H1 (cell line): ENCODE results near the gene STYK1. TPM values are rescaled to one million over a fixed set of nuclear protein-coding genes. Genes with fewer than 3 reads are reported as not detected.
A peak's percentile ranks its signal among the peaks of the same experiment; 100 is the strongest.

Experiments
- CTCF ChIA-PET: fragments of 300-600 bp; sonication (Branson Sonifier 250); formaldehyde crosslinking; loops from one replicate; lab custom pipeline; 2021; ENCODE audit not compliant: partially characterized antibody; lab: Charles Lee
- POLR2A ChIA-PET: fragments of 300-600 bp; sonication (Branson Sonifier 250); formaldehyde crosslinking; loops from one replicate; lab custom pipeline; 2021; ENCODE audit warnings: inconsistent platforms; ENCODE audit not compliant: partially characterized antibody; lab: Charles Lee
- DNase-seq, 2 experiments: peaks; one replicate each; pipeline versions ENCODE4 v3.0.0 to v3.0.0-alpha.2; 2010 to 2022; ENCODE audit warnings: low spot score in 2 of 2, low read depth in 1 of 2, mixed read lengths in 1 of 2
- FAIRE-seq: peaks from 2 replicates; lab custom pipeline; 2011; peaks lifted over from hg19 to GRCh38; lab: Jason Lieb, UNC
- H2AFZ ChIP-seq: 2 replicates; pipeline ENCODE4 v1.8.1; 2012; ENCODE audit warnings: low read length, inconsistent platforms
- H2AK5ac ChIP-seq: 2 replicates; pipeline ENCODE4 v1.6.1; 2013; ENCODE audit warnings: low read depth, low read length
- H2BK120ac ChIP-seq: replicated peaks from 2 replicates; pipeline ENCODE3; 2013; ENCODE audit warnings: low read depth, low read length, inconsistent platforms
- H2BK12ac ChIP-seq: 2 replicates; pipeline ENCODE4 v1.6.1; 2013; ENCODE audit warnings: low read depth, low read length
- H2BK15ac ChIP-seq: 2 replicates; pipeline ENCODE4 v1.6.1; 2013; ENCODE audit warnings: low read length
- H2BK20ac ChIP-seq: 2 replicates; pipeline ENCODE4 v1.6.1; 2013; ENCODE audit warnings: low read length
- H2BK5ac ChIP-seq: 2 replicates; pipeline ENCODE4 v1.6.1; 2013; ENCODE audit warnings: low read depth, low read length
- H3K14ac ChIP-seq: 2 replicates; pipeline ENCODE4 v1.6.1; 2013; ENCODE audit warnings: inconsistent platforms; ENCODE audit not compliant: insufficient read length
- H3K18ac ChIP-seq: 2 replicates; pipeline ENCODE4 v1.6.1; 2013; ENCODE audit warnings: low read length; ENCODE audit errors: extremely low read depth
- H3K23ac ChIP-seq: 2 replicates; pipeline ENCODE4 v1.6.1; 2013; ENCODE audit warnings: inconsistent platforms; ENCODE audit not compliant: insufficient read length
- H3K23me2 ChIP-seq: 2 replicates; pipeline ENCODE4 v1.6.1; 2013; ENCODE audit warnings: low read depth, low read length
- H3K27ac ChIP-seq: 2 replicates; pipeline ENCODE4 v1.6.1; 2011; ENCODE audit warnings: low read depth, low read length, inconsistent platforms
- H3K27me3 ChIP-seq, 4 experiments: replicated peaks in 1 of 4; 1 replicate in 1 of 4; 2 replicates in 3 of 4; pipeline versions ENCODE4 v1.6.1 to v1.8.1; 2011 to 2013; ENCODE audit warnings: low read length in 3 of 4, mild to moderate bottlenecking in 3 of 4, inconsistent platforms in 2 of 4, mixed read lengths in 2 of 4, moderate library complexity in 1 of 4; ENCODE audit not compliant: control insufficient read depth in 3 of 4, insufficient read depth in 3 of 4; ENCODE audit errors: extremely low read depth in 1 of 4
- H3K36me3 ChIP-seq, 4 experiments: 2 replicates each; pipeline versions ENCODE4 v1.6.1 to v1.8.1; 2011 to 2013; ENCODE audit warnings: mild to moderate bottlenecking in 4 of 4, low read length in 3 of 4, moderate library complexity in 2 of 4, control low read depth in 1 of 4, inconsistent platforms in 1 of 4; ENCODE audit not compliant: insufficient read depth in 4 of 4, control insufficient read depth in 2 of 4
- H3K4ac ChIP-seq: replicated peaks from 2 replicates; pipeline ENCODE3; 2013; ENCODE audit warnings: low read length, low read depth, mixed read lengths, inconsistent platforms; ENCODE audit not compliant: insufficient read length
- H3K4me1 ChIP-seq, 4 experiments: replicated peaks in 1 of 4; 1 replicate in 1 of 4; 2 replicates in 3 of 4; pipeline versions ENCODE4 v1.6.1 to v1.8.1; 2011 to 2013; ENCODE audit warnings: low read length in 3 of 4, inconsistent platforms in 2 of 4, mixed read lengths in 1 of 4; ENCODE audit not compliant: insufficient read depth in 4 of 4, control insufficient read depth in 3 of 4
- H3K4me2 ChIP-seq, 2 experiments: 2 replicates each; pipeline versions ENCODE4 v1.6.1 to v1.8.1; 2011 to 2013; ENCODE audit warnings: low read depth in 2 of 2, low read length in 2 of 2, control low read depth in 1 of 2, inconsistent platforms in 1 of 2, mild to moderate bottlenecking in 1 of 2; ENCODE audit not compliant: insufficient read depth in 1 of 2
- H3K4me3 ChIP-seq, 4 experiments: fragments of 200-600, 300-600 bp in 1 of 4; sonication (generic), shearing (Covaris generic), sonication (Bioruptor Twin) in 1 of 4; 2 replicates each; pipeline versions ENCODE4 v1.5.1 to v1.8.1; 2011 to 2016; ENCODE audit warnings: low read length in 4 of 4, low read depth in 3 of 4, control low read depth in 2 of 4, inconsistent platforms in 2 of 4, mild to moderate bottlenecking in 2 of 4, mixed read lengths in 1 of 4, moderate library complexity in 1 of 4; ENCODE audit not compliant: insufficient read depth in 2 of 4; ENCODE audit errors: extremely low read depth in 1 of 4
- H3K56ac ChIP-seq: replicated peaks from 2 replicates; pipeline ENCODE3; 2013; ENCODE audit warnings: low read depth, mild to moderate bottlenecking, mixed read lengths, low read length, inconsistent platforms; ENCODE audit not compliant: insufficient read length
- H3K79me1 ChIP-seq: 2 replicates; pipeline ENCODE4 v1.6.1; 2013; ENCODE audit warnings: low read depth, low read length, control low read depth
- H3K79me2 ChIP-seq, 2 experiments: 2 replicates each; pipeline versions ENCODE4 v1.6.1 to v1.8.1; 2012 to 2013; ENCODE audit warnings: low read length in 2 of 2, mild to moderate bottlenecking in 2 of 2, inconsistent platforms in 1 of 2; ENCODE audit not compliant: insufficient read depth in 2 of 2, control insufficient read depth in 1 of 2
- H3K9ac ChIP-seq, 4 experiments: replicated peaks in 1 of 4; 1 replicate in 1 of 4; 2 replicates in 3 of 4; pipeline versions ENCODE4 v1.6.1 to v1.8.1; 2011 to 2013; ENCODE audit warnings: low read depth in 3 of 4, low read length in 3 of 4, control low read depth in 2 of 4, mild to moderate bottlenecking in 2 of 4, moderate library complexity in 2 of 4, inconsistent platforms in 1 of 4; ENCODE audit errors: extremely low read depth in 1 of 4
- H3K9me3 ChIP-seq, 2 experiments: 2 replicates each; pipeline versions ENCODE4 v1.6.1 to v1.8.1; 2012 to 2013; ENCODE audit warnings: mild to moderate bottlenecking in 2 of 2, moderate library complexity in 2 of 2, control low read depth in 1 of 2, inconsistent platforms in 1 of 2, low read depth in 1 of 2, low read length in 1 of 2, mixed read lengths in 1 of 2; ENCODE audit not compliant: insufficient read depth in 2 of 2
- H4K20me1 ChIP-seq, 2 experiments: replicated peaks in 1 of 2; 2 replicates each; pipeline versions ENCODE3 to v1.8.1; 2011 to 2013; ENCODE audit warnings: inconsistent platforms in 2 of 2, low read length in 2 of 2, mild to moderate bottlenecking in 1 of 2; ENCODE audit not compliant: insufficient read depth in 2 of 2, control insufficient read depth in 1 of 2
- H4K5ac ChIP-seq: 2 replicates; pipeline ENCODE4 v1.6.1; 2013; ENCODE audit warnings: low read length, low read depth, mixed read lengths, inconsistent platforms; ENCODE audit not compliant: insufficient read length
- H4K8ac ChIP-seq: 2 replicates; pipeline ENCODE4 v1.8.0; 2013; ENCODE audit warnings: mild to moderate bottlenecking, moderate library complexity, low read length, inconsistent platforms; ENCODE audit not compliant: insufficient read depth; ENCODE audit errors: extremely low read depth
- H4K91ac ChIP-seq: replicated peaks from 2 replicates; pipeline ENCODE3; 2013; ENCODE audit warnings: low read length, mixed read lengths, inconsistent platforms; ENCODE audit not compliant: insufficient read length
- EP300 ChIP-seq, 2 experiments: IDR thresholded peaks; 1 replicate in 1 of 2; 2 replicates in 1 of 2; pipeline ENCODE4 v1.6.1; 2011 to 2012; ENCODE audit warnings: low read depth in 2 of 2, low read length in 2 of 2, mild to moderate bottlenecking in 2 of 2, borderline replicate concordance in 1 of 2, inconsistent platforms in 1 of 2, moderate library complexity in 1 of 2
- KDM4A ChIP-seq: IDR thresholded peaks from one replicate; pipeline ENCODE4 v1.7.1; 2012; ENCODE audit warnings: low read depth, mild to moderate bottlenecking, moderate library complexity, low read length, inconsistent platforms; ENCODE audit not compliant: severe bottlenecking
- RBBP5 ChIP-seq: IDR thresholded peaks from 2 replicates; pipeline ENCODE4 v1.7.1; 2012; ENCODE audit warnings: low read depth, mild to moderate bottlenecking, inconsistent platforms, low read length, moderate library complexity, borderline replicate concordance
- SP2 ChIP-seq: IDR thresholded peaks from 2 replicates; pipeline ENCODE4 v1.6.1; 2012; ENCODE audit warnings: mild to moderate bottlenecking, low read length, inconsistent platforms
- TBP ChIP-seq: IDR thresholded peaks from 2 replicates; pipeline ENCODE4 v1.6.1; 2011; ENCODE audit warnings: low read depth, low read length, improper control_type of control experiment
- USF2 ChIP-seq: IDR thresholded peaks from 2 replicates; pipeline ENCODE4 v1.6.1; 2011; ENCODE audit warnings: low read length, improper control_type of control experiment
- YY1 ChIP-seq: IDR thresholded peaks from 2 replicates; pipeline ENCODE4 v1.6.1; 2011; ENCODE audit warnings: low read depth, mild to moderate bottlenecking, low read length
- WGBS, 2 experiments: shearing (Covaris generic) in 1 of 2; methylation state at CpG; one replicate each; pipeline versions ENCODE4 v1.1.6 to v1.1.7; 2013 to 2015; ENCODE audit warnings: low lambda C conversion rate in 2 of 2, mixed read lengths in 2 of 2, inconsistent platforms in 1 of 2, low coverage in 1 of 2, missing lambda C conversion rate in 1 of 2; ENCODE audit not compliant: insufficient replicate concordance in 2 of 2, insufficient coverage in 1 of 2, insufficient read length in 1 of 2; ENCODE audit errors: extremely low coverage in 1 of 2, missing lambda C conversion rate in 1 of 2; 5-methylcytosine and 5-hydroxymethylcytosine counted together
- polyA plus RNA-seq, 7 experiments: library from polyadenylated mRNA; depleted of rRNA in 3 of 7; stranded (reverse) in 5 of 7; unstranded in 2 of 7; fragments of >200 nt in 5 of 7; fragments of 200-250 nt in 2 of 7; gene quantifications; 1 replicate in 5 of 7; 2 replicates in 1 of 7; 4 replicates in 1 of 7; pipeline versions ENCODE4 v1.2.1 to v1.2.3, GENCODE V29; 2011 to 2013; ENCODE audit warnings: missing spikeins in 2 of 7, mixed read lengths in 2 of 7
- total RNA-seq: library from RNA; stranded (reverse); fragmentation: NEBNext Ultra II Directional; extraction: Animal tissue kit (Norgen Biotek cat#: 25700); gene quantifications from 2 replicates; pipeline ENCODE4 v1.2.1, GENCODE V29; 2021

Gene STYK1
- total and polyA plus RNA-seq, 2 of the 8 experiments (the other 6 are each of a cell fraction or from before 2014, with no cell fraction given): 0.38 to 1.1 TPM

- peaks cover 7 to 26% (median 12%) of the 10 kb centered on the region in 4 experiments; a peak in 6 of 7 replicates for H3K4me1 ChIP-seq
- no peak overlapping the region for H2BK15ac ChIP-seq
- peaks cover 11% of the 10 kb centered on the region for H3K23me2 ChIP-seq
- no peak overlapping the region for H3K14ac ChIP-seq
- H3K36me3 ChIP-seq: peaks cover 0 to 10% (median 2%) of the 10 kb centered on the region in 4 experiments; a peak in 3 of 8 replicates
- peaks cover 4 to 8% of the 10 kb centered on the region in 2 experiments for H4K20me1 ChIP-seq
- no peak overlapping the region for H3K23ac ChIP-seq
- H3K56ac ChIP-seq: no peak overlapping the region
- H2AFZ ChIP-seq: no peak overlapping the region
- WGBS, 2 experiments: 69% methylated on average over 3 of the region's 3 CpGs; no CpG with 5 or more reads in 1 of the 2 experiments
- no peaks in the 10 kb centered on the region for H3K27me3 ChIP-seq
- peaks cover 29 to 76% of the 10 kb centered on the region in 2 experiments for H3K79me2 ChIP-seq
- no peak overlapping the region for H2BK120ac ChIP-seq
- H3K9ac ChIP-seq: peak overlapping the region; percentile 29 to 84 (median 70); a peak in 6 of 7 replicates
- no peak for FAIRE-seq
- H4K8ac ChIP-seq: no peak overlapping the region
- 0 out of 2 replicates have a peak overlapping the region, but pooled peaks have one; percentile 23 for H3K27ac ChIP-seq
- H3K4ac ChIP-seq: no peak overlapping the region
- H3K9me3 ChIP-seq: no peaks in the 10 kb centered on the region
- no peak for DNase-seq
- ChIA-PET CTCF (no interaction called here), POLR2A (interaction anchor here (0.9 to 3.5 kb wide), 4 partner anchors 10 to 1546 kb away, joined by 3 to 24 read pairs (median 12); partner anchors contain the start of genes GABARAPL1 and LRP6)
- H2BK5ac ChIP-seq: no peak overlapping the region
- TF ChIP-seq USF2: no peak
- TF ChIP-seq TBP: no peak
- TF ChIP-seq SP2: no peak
- no peak for TF ChIP-seq EP300 (IDR thresholded peaks at IDR 0.05; ENCODE audit: borderline replicate concordance in 1 of 2, low read depth in 2 of 2, low read length in 2 of 2)
- TF ChIP-seq KDM4A: no peak
- no peak for TF ChIP-seq RBBP5
- TF ChIP-seq YY1: no peak
- no peaks in the 10 kb centered on the region; the same call in 1 of the 2 replicates for H3K79me1 ChIP-seq
- H4K5ac ChIP-seq: no peak overlapping the region
- H3K18ac ChIP-seq: no peak overlapping the region
- peak overlapping the region; percentile 89 to 93 for H3K4me2 ChIP-seq
- no peak overlapping the region for H2BK12ac ChIP-seq
- H2BK20ac ChIP-seq: no peak overlapping the region
- H2AK5ac ChIP-seq: no peak overlapping the region
- H3K4me3 ChIP-seq: peak overlapping the region; percentile 96 to 99 (median 98)
- no peak overlapping the region for H4K91ac ChIP-seq
These were observed 47.3 kb upstream of the STYK1 start for GRCh38 chr12:10720974-10721650.
